GM19025 (cell line): ENCODE data around the gene ACTL7B.

Source experiments
- ATAC-seq: cut with Tn5 transposase; IDR thresholded peaks from one replicate; pipeline ENCODE4 v1.9.1; 2021; ENCODE audit warnings: mild to moderate bottlenecking, low read depth, moderate library complexity; ENCODE audit not compliant: unreplicated experiment

The ACTL7B gene

GRCh38 chr9:108874058-108874788 lies 18.4 kb upstream of the ACTL7B start:
- ATAC-seq, result no peak

- ATAC-seq, result no peak
Observed at GRCh38 chr9:108869092-108869725, 13.4 kb upstream of the ACTL7B start.

- no peak for ATAC-seq
Observed at GRCh38 chr9:108867829-108868228, 12.0 kb upstream of the ACTL7B start.

- ATAC-seq, result no peak
Observed at GRCh38 chr9:108867116-108867515, 11.3 kb upstream of the ACTL7B start.

GRCh38 chr9:108866001-108866420 lies 10.2 kb upstream of the ACTL7B start:
- ATAC-seq, result no peak

- ATAC-seq, result no peak
Observed at GRCh38 chr9:108865037-108865436, 9.3 kb upstream of the ACTL7B start.

- no peak for ATAC-seq
Observed at GRCh38 chr9:108864446-108864845, 8.7 kb upstream of the ACTL7B start.

- ATAC-seq, result no peak
Observed at GRCh38 chr9:108863891-108864290, 8.1 kb upstream of the ACTL7B start.

- no peak for ATAC-seq
Observed at GRCh38 chr9:108861997-108862396, 6.2 kb upstream of the ACTL7B start, which contains the start of gene ACTL7A. Gene ACTL7A (plus strand): TSS chr9:108862266. CDS start chr9:108862323, 57 bp downstream.

GRCh38 chr9:108861464-108861863 lies 5.7 kb upstream of the ACTL7B start:
- no peak for ATAC-seq

GRCh38 chr9:108860764-108861163 lies 5.0 kb upstream of the ACTL7B start:
- ATAC-seq, result no peak

GRCh38 chr9:108860354-108860753 lies 4.6 kb upstream of the ACTL7B start:
- ATAC-seq, result no peak

- ATAC-seq, result peak; percentile 67
Observed at GRCh38 chr9:108859459-108860114, 3.8 kb upstream of the ACTL7B start.

- ATAC-seq, result no peak
Observed at GRCh38 chr9:108857572-108857971, 1.8 kb upstream of the ACTL7B start.

- ATAC-seq, result no peak
Observed at GRCh38 chr9:108855529-108855886, 278 bp downstream of the ACTL7B start.

- ATAC-seq, result no peak
Observed at GRCh38 chr9:108854641-108855528, 901 bp downstream of the ACTL7B start.

- ATAC-seq, result no peak
Observed at GRCh38 chr9:108854094-108854493, 1.7 kb downstream of the ACTL7B start.

- no peak for ATAC-seq
Observed at GRCh38 chr9:108852079-108852478, 3.7 kb downstream of the ACTL7B start.

GRCh38 chr9:108851138-108851537 lies 4.6 kb downstream of the ACTL7B start:
- no peak for ATAC-seq

- ATAC-seq, result no peak
Observed at GRCh38 chr9:108850293-108850897, 5.4 kb downstream of the ACTL7B start.
